Astrocyte (in vitro differentiated cells and primary cell): Measurements from ENCODE around the gene HERC2.
"Not testable (repeated sequence)": the region's sequence is repeated elsewhere in the genome, so short reads cannot be mapped to it uniquely, and the experiment has no call there.

Experiments used
- CTCF ChIP-seq: IDR thresholded peaks from 2 replicates; pipeline ENCODE4 v1.5.1; 2011; ENCODE audit warnings: low read depth, mild to moderate bottlenecking, inconsistent platforms, low read length, moderate library complexity; ENCODE audit not compliant: insufficient read depth
- EZH2 ChIP-seq: IDR thresholded peaks from 2 replicates; pipeline ENCODE4 v1.6.1; 2012; ENCODE audit warnings: mild to moderate bottlenecking, low read length, inconsistent platforms; ENCODE audit not compliant: insufficient read depth

- not testable (repeated sequence) for TF ChIP-seq CTCF, EZH2
Measured at GRCh38 chr15:28213393-28213792, 108.6 kb downstream of the HERC2 start.
